Measurements from ENCODE around the gene PTK7.
"Not testable (repeated sequence)": the region's sequence is repeated elsewhere in the genome, so short reads cannot be mapped to it uniquely, and the experiment has no call there.

PTK7 gene

DNA sequence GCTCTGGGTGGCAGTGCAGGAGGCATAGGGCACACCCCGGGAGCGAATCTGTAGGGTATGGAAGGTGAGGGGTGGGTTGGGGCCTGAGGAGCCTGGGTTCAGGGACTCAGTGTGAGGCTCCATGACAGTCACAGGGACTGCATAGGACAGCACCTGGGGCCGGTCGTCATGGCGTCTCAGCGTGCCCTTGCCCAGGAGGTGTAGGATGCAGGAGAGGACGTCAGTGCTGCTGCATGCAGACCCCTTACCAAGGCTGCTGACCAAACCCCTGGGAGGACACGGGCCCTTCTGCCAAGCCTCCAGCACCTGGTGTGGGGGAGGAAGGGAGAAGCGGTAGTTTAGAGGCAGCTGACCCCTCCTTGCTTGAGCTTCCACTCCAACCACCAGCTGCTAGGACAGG lies 38.4 kb upstream of the PTK7 start:
- H3K9me3 ChIP-seq (ENCODE audit: insufficient read depth, low read length, severe bottlenecking), result no peaks in the 10 kb centered on the region
- H4K20me1 ChIP-seq (ENCODE audit: insufficient read depth, low read length), result no peaks in the 10 kb centered on the region; the same call in 1 of the 2 replicates
- no peak overlapping the region for H3K27ac ChIP-seq (ENCODE audit: low read length)
- no peak overlapping the region for H3K4me3 ChIP-seq (ENCODE audit: low read depth in 1 of 2, low read length in 2 of 2)
- ATAC-seq (ENCODE audit: insufficient read depth, low read depth) (no peak), DNase-seq (no peak)
- no peaks in the 10 kb centered on the region for H3K27me3 ChIP-seq (ENCODE audit: insufficient read depth, low read length, poor library complexity)
- H2AFZ ChIP-seq (ENCODE audit: low read depth, low read length), result no peak overlapping the region
- H3K9ac ChIP-seq (ENCODE audit: low read depth, low read length), result no peak overlapping the region
- peaks cover 63% of the 10 kb centered on the region for H3K36me3 ChIP-seq (ENCODE audit: insufficient read depth, low read length)
- no peaks in the 10 kb centered on the region for H3K4me1 ChIP-seq (ENCODE audit: insufficient read depth, low read length)
- H3K4me2 ChIP-seq (ENCODE audit: insufficient read depth, low read length), result no peak overlapping the region
- no peak for TF ChIP-seq EZH2 (IDR thresholded peaks at IDR 0.05; ENCODE audit: borderline replicate concordance, low read depth, low read length, severe bottlenecking)
- TF ChIP-seq, protein P1, sequence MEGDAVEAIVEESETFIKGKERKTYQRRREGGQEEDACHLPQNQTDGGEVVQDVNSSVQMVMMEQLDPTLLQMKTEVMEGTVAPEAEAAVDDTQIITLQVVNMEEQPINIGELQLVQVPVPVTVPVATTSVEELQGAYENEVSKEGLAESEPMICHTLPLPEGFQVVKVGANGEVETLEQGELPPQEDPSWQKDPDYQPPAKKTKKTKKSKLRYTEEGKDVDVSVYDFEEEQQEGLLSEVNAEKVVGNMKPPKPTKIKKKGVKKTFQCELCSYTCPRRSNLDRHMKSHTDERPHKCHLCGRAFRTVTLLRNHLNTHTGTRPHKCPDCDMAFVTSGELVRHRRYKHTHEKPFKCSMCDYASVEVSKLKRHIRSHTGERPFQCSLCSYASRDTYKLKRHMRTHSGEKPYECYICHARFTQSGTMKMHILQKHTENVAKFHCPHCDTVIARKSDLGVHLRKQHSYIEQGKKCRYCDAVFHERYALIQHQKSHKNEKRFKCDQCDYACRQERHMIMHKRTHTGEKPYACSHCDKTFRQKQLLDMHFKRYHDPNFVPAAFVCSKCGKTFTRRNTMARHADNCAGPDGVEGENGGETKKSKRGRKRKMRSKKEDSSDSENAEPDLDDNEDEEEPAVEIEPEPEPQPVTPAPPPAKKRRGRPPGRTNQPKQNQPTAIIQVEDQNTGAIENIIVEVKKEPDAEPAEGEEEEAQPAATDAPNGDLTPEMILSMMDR (IDR thresholded peaks at IDR 0.05; ENCODE audit: borderline replicate concordance, extremely low read depth, low read length, poor library complexity, severe bottlenecking), result no peak
- no peaks in the 10 kb centered on the region for H3K79me2 ChIP-seq (ENCODE audit: insufficient read depth, low read length)

DNA sequence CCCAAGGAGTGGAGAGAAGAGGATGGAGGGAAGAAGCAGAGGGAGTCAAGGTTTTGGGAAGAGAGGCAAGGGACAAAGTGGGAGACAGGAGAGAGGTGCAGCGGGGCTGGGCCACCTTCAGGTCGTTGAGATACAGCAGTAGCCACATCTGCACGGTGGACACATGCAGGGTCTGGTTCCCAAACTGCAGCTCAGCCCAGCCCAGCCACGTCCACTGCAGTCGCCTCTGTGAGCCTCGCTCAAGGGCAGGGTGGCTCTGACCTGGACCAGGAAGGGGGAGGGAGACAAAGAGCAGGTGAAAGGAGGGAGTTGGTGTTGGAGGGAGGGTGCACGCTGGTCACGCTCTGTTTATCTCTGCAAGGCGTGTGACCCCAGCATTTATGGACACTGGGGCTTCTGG lies 37.4 kb upstream of the PTK7 start:
- TF ChIP-seq, protein P1 (IDR thresholded peaks at IDR 0.05; ENCODE audit: borderline replicate concordance, extremely low read depth, low read length, poor library complexity, severe bottlenecking), result no peak
- no peak for TF ChIP-seq EZH2 (IDR thresholded peaks at IDR 0.05; ENCODE audit: borderline replicate concordance, low read depth, low read length, severe bottlenecking)
- DNase-seq (no peak), ATAC-seq (ENCODE audit: insufficient read depth, low read depth) (no peak)
- Histone ChIP-seq H3K27ac (ENCODE audit: low read length) (no peak overlapping the region), H3K4me2 (ENCODE audit: insufficient read depth, low read length) (no peak overlapping the region), H3K27me3 (ENCODE audit: insufficient read depth, low read length, poor library complexity) (no peaks in the 10 kb centered on the region), H2AFZ (ENCODE audit: low read depth, low read length) (no peak overlapping the region), H3K36me3 (ENCODE audit: insufficient read depth, low read length) (peaks cover 68% of the 10 kb centered on the region), H3K9ac (ENCODE audit: low read depth, low read length) (no peak overlapping the region), H3K79me2 (ENCODE audit: insufficient read depth, low read length) (no peaks in the 10 kb centered on the region), H4K20me1 (ENCODE audit: insufficient read depth, low read length) (no peaks in the 10 kb centered on the region; the same call in 1 of the 2 replicates), H3K4me3 (ENCODE audit: low read depth in 1 of 2, low read length in 2 of 2) (no peak overlapping the region), H3K4me1 (ENCODE audit: insufficient read depth, low read length) (no peaks in the 10 kb centered on the region), H3K9me3 (ENCODE audit: insufficient read depth, low read length, severe bottlenecking) (no peaks in the 10 kb centered on the region)

DNA sequence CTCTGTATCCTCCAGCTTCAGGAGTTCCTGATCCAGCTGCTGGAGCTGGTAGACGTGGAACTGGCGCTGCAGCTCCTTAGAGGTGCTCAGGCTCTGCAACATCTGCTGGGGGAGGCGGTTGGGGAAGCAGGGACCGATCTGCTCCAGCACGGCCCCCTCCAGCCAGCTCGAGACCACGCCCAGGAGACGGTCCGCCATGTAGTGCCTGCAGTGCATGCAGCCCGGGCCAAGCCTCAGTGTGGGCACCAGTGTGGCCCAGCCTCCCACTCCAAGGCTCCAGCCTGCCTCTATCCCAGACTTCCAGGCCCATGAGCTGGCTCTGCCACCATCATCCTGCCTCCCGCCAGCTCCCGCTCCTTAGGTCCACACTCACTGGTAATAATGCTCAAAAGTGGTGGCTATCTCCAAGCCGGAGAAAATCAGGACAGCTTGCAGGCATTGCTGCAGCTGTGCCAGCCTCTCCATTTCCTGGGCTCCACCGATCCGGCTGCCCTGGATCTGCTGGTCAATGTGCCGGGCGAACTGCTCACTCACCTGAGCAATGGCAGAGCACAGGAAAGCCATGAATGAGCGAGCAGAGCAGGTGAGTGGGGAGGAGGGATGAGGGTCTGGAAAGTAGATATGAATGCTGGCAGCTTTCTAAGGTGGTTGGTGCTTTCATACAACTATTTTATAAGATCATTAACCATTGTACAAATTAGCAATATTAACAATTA lies 35.4 kb upstream of the PTK7 start:
- Histone ChIP-seq H3K4me2 (ENCODE audit: insufficient read depth, low read length) (no peak overlapping the region), H3K4me3 (ENCODE audit: low read depth in 1 of 2, low read length in 2 of 2) (no peak overlapping the region), H3K9me3 (ENCODE audit: insufficient read depth, low read length, severe bottlenecking) (no peaks in the 10 kb centered on the region), H3K79me2 (ENCODE audit: insufficient read depth, low read length) (no peaks in the 10 kb centered on the region), H3K4me1 (ENCODE audit: insufficient read depth, low read length) (no peaks in the 10 kb centered on the region), H4K20me1 (ENCODE audit: insufficient read depth, low read length) (no peaks in the 10 kb centered on the region; the same call in 1 of the 2 replicates), H2AFZ (ENCODE audit: low read depth, low read length) (no peak overlapping the region), H3K27me3 (ENCODE audit: insufficient read depth, low read length, poor library complexity) (no peaks in the 10 kb centered on the region), H3K36me3 (ENCODE audit: insufficient read depth, low read length) (peaks cover 68% of the 10 kb centered on the region), H3K27ac (ENCODE audit: low read length) (no peak overlapping the region), H3K9ac (ENCODE audit: low read depth, low read length) (no peak overlapping the region)
- DNase-seq (no peak), ATAC-seq (ENCODE audit: insufficient read depth, low read depth) (no peak)
- no peak for TF ChIP-seq EZH2 (IDR thresholded peaks at IDR 0.05; ENCODE audit: borderline replicate concordance, low read depth, low read length, severe bottlenecking)
- TF ChIP-seq, protein P1 (IDR thresholded peaks at IDR 0.05; ENCODE audit: borderline replicate concordance, extremely low read depth, low read length, poor library complexity, severe bottlenecking), result no peak

DNA sequence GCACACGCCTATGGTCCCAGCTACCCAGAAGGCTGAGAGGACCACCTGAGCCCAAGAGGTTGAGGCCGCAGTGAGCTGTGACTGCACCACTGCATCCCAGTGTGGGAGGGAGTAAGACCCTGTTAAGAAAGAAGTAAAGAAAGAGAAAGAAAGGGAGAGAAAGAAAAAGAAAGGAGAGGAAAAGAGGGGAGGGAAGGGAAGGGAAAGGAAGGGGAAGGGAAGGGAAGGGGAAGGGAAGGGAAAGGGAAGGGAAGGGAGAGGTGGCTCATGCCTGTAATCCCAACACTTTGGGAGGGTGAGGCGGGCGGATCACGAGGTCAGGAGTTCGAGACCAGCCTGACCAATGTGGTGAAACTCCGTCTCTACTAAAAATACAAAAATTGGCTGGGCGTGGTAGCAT lies 34.6 kb upstream of the PTK7 start:
- not testable (repeated sequence) for H3K4me3 ChIP-seq (ENCODE audit: low read depth in 1 of 2, low read length in 2 of 2); H3K4me1 ChIP-seq (ENCODE audit: insufficient read depth, low read length); H3K79me2 ChIP-seq (ENCODE audit: insufficient read depth, low read length); H3K4me2 ChIP-seq (ENCODE audit: insufficient read depth, low read length); ATAC-seq (ENCODE audit: insufficient read depth, low read depth); H3K9ac ChIP-seq (ENCODE audit: low read depth, low read length); H2AFZ ChIP-seq (ENCODE audit: low read depth, low read length); H3K27me3 ChIP-seq (ENCODE audit: insufficient read depth, low read length, poor library complexity); DNase-seq; H3K27ac ChIP-seq (ENCODE audit: low read length); H3K9me3 ChIP-seq (ENCODE audit: insufficient read depth, low read length, severe bottlenecking); H4K20me1 ChIP-seq (ENCODE audit: insufficient read depth, low read length)
- peaks cover 72% of the 10 kb centered on the region for H3K36me3 ChIP-seq (ENCODE audit: insufficient read depth, low read length)

All from DND-41 (cell line).